Stimulated activated CD8-positive, alpha-beta memory T cell treated with anti-CD3 and anti-CD28 coated beads, Interleukin-12 subunit alpha, Interleukin-12 subunit beta, amount 100 ng/mL, for 4 hours (primary cell): ENCODE results near the gene ACSF3.

Source experiments
- DNase-seq: peaks from one replicate; pipeline ENCODE4 v3.0.0-alpha.2; 2020; ENCODE audit warnings: low read depth

Gene ACSF3

GRCh38 chr16:89145406-89146161 is 51.9 kb downstream of the ACSF3 start:
- no peak for DNase-seq

GRCh38 chr16:89146211-89147005 is 52.8 kb downstream of the ACSF3 start:
- DNase-seq: no peak

- no peak for DNase-seq
Measured at GRCh38 chr16:89147085-89147817, 53.6 kb downstream of the ACSF3 start.

GRCh38 chr16:89149386-89149785 is 55.7 kb downstream of the ACSF3 start:
- DNase-seq: no peak

- DNase-seq: no peak
Measured at GRCh38 chr16:89150090-89150835, 56.6 kb downstream of the ACSF3 start.

DNA sequence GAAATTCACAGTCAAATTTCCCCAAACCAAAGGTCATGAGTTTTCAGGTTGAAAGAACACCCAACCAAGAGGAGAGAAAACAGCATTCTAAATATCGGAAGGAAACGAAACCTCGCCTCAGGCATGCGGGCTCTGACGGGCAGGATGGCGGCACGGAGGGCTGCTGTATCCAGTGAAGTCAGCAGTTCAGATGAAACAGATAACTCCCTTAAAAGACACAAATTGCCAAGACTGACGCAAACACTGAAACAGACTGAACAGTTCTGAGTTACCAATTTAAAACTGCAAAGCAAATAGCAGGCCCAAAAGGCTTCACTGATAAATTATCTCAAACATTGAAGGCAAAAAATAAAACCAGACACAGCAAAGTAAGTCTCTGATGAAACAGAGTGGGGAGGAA is 57.3 kb downstream of the ACSF3 start:
- DNase-seq: no peak

DNA sequence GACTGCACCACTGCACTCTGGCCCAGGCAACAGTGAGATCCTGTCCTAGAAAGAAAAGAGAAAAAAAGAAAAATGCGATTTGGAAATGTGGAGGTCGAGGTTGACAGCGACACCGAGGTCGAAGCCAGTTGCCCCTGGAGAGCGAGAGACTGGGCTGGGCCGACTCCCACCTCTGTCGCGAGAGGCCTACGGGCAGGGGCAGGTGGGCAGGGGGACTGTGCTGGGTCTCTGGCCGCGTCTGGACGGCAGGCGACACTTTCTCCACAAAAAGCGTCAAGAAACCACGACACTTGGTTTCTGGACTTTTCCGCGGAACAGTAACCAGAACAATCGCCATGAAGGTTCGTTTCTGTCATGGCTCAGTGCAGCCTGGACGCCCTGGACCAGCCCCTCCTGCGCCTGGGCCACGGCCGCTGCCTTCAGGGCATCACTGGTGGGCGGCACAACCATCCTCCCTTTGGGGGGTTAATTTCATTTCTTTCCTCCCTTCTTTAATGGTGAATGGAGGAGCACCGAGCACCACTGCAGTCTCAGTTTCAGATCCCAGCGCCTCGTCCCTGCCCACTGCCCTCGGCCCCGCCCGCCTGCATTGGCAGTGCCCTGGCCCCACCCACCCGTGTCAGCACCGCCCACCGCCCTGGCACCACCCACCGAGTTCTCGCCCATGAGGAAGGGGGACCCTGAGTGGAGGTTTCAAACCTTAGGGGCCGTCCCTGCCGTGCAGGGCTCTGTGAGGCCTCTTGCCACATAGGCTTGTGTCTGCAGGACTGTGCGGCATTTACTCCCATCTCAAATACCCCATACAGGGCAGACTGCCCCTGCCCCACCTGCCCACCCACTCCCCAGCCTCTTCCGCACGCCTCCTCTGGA is 59.4 kb downstream of the ACSF3 start:
- DNase-seq: no peak

DNA sequence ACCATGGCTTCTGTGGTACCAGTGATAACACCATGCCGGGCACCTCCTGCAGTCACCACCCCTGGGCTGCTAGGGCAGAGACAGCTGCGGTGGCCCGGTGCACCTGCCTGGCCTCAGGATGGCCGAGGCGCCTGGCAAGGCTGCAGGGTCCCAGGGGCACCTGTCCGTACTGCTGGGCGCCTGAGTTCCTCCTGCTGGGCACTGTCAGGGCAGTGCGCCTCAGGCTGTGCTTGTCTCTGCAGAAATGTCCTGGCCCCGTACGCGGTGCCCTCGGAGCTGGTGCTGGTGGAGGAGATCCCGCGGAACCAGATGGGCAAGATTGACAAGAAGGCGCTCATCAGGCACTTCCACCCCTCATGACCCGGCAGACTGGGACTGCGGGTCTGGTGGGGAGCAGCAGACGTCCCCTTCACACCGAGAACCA is 60.2 kb downstream of the ACSF3 start:
- DNase-seq: no peak

DNA sequence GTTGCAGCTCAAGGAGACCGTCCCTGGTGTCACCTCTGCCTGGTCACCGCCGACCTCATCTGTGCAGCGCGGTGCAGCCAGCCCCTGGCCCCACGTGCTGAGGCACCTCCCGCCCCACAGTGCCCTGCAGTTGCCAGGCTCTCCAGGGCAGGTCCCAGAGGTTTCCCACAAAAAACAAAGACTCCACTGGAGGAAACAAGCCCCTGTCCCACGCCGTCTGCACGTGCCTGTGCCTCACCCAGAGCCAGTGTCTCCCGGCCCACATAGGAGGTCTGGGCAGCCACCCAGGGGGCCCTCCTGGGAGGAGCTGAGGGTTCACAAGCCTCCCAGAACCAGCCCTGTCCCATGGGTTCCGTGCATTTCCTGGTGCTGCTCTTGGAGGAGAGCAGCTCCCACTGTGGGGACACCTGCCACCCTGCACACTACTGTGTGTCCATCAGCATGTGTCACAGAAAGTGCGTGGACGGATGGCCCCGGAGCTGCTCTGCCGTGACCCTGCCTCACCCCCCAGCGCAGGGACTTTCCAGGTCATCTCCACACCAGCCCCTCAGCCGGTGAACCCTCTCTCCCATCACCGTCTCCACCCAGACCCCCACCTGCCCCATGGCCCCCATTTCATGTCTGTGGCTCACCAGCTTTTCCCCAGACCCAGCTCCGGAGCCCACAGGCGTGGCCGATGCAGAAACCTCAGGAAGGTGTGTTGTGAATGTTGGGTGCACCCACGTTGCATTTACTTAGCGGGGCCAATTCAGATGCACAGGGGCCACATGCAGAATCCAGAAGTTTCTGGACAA is 60.9 kb downstream of the ACSF3 start:
- DNase-seq: no peak

- no peak for DNase-seq
Measured at GRCh38 chr16:89155184-89155679, 61.6 kb downstream of the ACSF3 start.

GRCh38 chr16:89155851-89156739 is 62.4 kb downstream of the ACSF3 start:
- DNase-seq: no peak

DNA sequence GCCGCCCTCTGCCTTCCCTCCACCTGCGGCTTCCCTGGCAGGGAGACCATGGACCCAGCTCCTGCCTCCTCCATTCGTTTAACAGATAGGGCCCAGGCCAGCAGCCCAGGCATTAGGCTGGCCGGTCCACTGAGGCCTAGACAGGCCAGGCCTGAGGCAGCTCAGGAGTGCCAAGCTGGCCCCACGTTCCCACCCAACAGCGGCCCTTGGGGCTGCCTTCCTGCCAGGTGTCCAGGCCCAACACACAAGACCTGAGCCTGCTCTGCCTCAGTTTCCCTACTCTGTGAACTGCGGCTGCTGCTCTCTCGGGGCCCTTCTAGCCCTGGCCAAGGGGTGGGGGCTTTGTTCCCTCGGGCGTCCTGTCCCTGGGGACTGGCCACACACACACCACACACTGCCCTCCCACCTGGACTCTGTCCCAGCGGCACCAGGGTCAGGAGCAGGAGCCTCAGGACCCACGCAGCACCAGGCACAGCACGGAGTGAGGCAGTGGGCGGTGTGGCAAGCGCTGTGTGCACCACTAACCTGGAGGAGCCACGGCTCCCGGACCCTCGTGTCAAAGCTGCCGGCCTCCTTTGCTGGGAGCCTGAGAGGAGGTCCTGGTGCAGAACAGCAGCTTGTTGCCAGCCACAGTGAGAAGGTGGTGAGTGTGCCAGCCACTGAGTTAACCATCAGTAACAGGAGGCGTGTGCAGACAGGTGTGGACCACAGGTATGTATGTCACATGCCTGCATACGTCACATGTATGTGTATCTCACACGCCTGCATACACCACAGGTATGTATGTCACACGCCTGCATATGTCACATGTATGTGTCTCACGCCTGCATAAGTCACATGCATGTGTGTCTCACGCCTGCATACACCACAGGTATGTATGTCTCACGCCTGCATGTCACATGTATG is 63.3 kb downstream of the ACSF3 start:
- DNase-seq: no peak

DNA sequence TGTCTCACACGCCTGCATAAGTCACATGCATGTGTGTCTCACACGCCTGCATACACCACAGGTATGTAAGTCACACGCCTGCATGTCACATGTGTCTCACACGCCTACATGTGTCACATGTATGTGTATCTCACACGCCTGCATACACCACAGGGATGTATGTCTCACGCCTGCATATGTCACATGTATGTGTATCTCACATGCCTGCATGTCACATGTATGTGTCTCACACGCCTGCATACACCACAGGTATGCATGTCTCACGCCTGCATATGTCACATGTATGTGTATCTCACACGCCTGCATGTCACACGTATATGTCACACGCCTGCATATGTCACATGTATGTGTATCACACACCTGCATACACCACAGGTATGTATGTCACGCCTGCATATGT is 64.1 kb downstream of the ACSF3 start:
- DNase-seq: no peak

DNA sequence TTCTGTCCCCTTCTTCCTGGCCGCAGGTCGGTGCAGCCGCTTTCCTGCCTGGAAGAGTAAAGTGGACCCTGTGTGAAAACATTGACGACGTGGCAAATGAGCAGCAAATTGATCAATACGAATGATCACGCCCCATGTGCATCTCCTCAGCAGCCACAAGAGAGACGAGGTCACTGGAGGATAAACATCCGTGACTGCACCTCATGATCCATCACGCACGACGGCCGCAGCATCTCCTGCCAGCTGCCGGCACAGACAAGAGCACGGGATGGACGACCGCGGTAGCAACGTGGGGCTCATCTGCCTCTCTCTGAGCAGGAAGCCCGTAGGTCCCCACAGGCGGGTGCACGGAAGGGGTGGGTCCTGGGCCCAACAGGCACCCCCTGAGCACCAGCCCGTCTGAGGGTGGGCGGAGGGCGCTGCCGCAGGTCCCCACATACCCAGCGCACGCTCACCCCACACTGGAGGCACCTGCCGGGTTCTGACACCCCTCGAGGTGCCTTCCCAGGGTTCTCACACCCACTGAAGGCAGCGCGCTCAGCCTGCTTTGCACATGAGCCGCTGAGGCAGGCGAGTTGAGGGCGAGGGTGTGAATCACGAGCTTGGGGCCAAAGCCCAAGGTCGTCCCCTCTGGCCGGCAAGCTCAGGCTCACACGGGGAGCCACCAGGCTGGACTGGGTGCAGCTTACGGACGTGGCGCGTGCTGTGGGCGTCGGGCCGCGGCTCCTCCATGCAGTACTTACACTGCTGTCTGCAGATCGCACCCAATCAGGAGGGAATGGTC is 65.6 kb downstream of the ACSF3 start:
- no peak for DNase-seq

DNA sequence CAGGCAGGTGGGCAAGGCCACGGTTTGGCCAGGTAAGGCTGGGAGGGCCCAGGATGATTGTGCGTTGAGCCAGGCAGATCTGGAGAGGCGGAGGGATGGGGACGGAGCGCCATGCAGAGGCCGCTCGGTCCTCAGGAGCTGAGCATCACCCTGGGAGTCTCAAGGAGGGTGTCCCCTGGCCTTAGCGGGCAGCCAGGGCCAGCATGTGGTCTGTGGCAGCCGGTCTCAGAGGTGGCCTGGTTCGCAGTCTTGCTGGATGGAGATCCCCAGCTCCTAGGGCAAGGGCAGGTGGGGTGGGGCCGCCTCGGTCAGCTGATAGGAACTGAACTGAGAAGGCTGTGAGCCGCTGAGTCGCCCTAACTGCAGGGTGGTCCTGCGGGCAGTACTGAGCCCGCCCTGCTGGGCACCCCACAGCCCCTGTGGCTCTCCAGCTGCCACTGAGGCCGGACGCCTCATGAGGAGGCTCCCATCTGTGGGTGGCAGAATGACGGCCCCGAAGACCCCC is 66.2 kb downstream of the ACSF3 start:
- no peak for DNase-seq

DNA sequence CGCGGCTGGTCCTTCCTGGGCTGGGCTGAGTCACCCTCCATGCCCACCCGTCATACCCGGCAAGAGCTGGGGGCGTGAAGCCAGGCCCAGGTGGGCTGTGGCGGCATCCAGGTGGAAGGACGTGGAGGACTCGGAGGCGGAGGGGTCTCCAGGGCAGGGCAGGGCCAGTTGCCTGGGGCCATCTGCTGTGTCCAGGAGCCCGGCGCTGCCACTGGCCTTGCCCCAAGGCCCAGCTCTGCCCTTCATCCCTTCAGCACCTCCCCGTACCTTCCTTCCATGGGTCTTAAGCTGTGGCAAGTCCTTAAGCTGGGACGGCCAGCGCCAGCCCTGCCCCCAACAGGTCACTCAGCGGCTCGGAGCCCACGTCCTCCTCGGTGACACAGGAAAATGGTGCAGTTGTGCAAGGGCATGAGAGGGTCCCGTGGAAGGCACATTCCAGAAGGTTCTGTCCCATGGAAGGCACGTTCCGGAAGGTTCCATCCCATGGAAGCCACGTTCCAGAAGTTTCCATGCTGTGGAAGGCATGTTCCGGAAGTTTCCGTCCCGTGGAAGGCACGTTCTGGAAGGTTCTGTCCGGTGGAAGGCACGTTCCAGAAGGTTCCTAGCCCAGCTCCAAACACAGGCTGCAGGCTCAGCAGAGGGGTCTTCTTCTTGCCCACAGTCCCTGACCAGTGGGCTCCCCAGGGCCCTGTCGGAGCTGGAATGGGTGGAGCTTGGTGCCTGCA is 67.5 kb downstream of the ACSF3 start:
- no peak for DNase-seq
